ENCODE measurements around the gene IDUA. TPM values are rescaled to one million over a fixed set of nuclear protein-coding genes. Genes with fewer than 3 reads are reported as not detected.
A peak's percentile ranks its signal among the peaks of the same experiment; 100 is the strongest.
"Not testable (repeated sequence)": the region's sequence is repeated elsewhere in the genome, so short reads cannot be mapped to it uniquely, and the experiment has no call there.

Gene IDUA
- polyA plus RNA-seq (2013), result 2.0 and 2.2 TPM in 2 replicates

DNA sequence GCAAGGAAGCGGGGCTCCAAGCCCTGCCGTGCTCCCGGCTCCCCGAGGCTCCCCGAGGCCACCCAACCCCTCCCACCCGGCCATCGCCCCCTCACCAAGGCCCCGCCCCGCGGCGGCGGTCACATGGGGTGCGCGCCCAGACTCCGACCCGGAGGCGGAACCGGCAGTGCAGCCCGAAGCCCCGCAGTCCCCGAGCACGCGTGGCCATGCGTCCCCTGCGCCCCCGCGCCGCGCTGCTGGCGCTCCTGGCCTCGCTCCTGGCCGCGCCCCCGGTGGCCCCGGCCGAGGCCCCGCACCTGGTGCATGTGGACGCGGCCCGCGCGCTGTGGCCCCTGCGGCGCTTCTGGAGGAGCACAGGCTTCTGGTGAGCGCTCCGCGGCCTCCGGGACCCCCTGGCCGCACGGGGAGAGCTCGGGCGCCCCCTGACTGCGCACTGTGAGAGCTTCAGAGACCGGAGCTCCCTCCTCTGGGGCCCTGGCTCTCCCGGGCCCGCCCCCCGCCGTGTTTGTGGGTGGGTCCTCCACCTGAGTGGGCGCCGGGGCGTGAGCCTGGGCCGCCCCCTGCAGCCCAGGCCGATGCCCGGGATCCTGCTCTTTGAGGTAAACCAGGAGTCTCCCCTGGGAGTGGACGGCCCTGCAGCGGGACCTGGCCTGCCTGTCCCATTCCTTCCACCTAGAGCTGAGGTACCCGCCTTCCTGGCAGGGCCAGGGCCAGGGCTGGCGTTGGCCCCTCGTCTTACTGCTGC, at the start of gene IDUA:
IDUA (plus strand) TSS at position 166 of the 745 bp plus-strand sequence; CDS start at position 207, 41 bp downstream.
- Histone ChIP-seq H4K91ac (ENCODE audit: low read depth, low read length) (peak within 1 kb of the TSS; percentile 64), H4K12ac (ENCODE audit: low read depth, low read length) (peak within 1 kb of the TSS; percentile 70), H2AK5ac (ENCODE audit: low read length) (no peak within 1 kb of the TSS), H3K4me2 (ENCODE audit: low read length) (peak within 1 kb of the TSS; percentile 89), H3K18ac (ENCODE audit: low read length) (peak within 1 kb of the TSS; percentile 86), H3K79me2 (ENCODE audit: control insufficient read depth, insufficient read depth, low read length, poor library complexity) (no peaks in the 10 kb centered on the region), H3K27ac (ENCODE audit: low read depth, low read length) (no peak within 1 kb of the TSS), H3K27me3 (ENCODE audit: insufficient read depth, low read length) (no peaks in the 10 kb centered on the region), H3K23ac (ENCODE audit: low read length) (no peak within 1 kb of the TSS), H3K4me1 (ENCODE audit: control insufficient read depth in 1 of 2, insufficient read depth in 2 of 2, low read length in 2 of 2) (peaks cover 0 to 4% of the 10 kb centered on the region in 2 experiments), H2BK12ac (ENCODE audit: low read length) (no peak within 1 kb of the TSS), H3K79me1 (ENCODE audit: low read length) (no peaks in the 10 kb centered on the region), H3K9ac (ENCODE audit: low read length) (peak within 1 kb of the TSS; percentile 25), H4K8ac (ENCODE audit: low read depth, low read length) (peak within 1 kb of the TSS; percentile 86), H3K9me3 (ENCODE audit: insufficient read depth, low read depth, low read length) (no peaks in the 10 kb centered on the region), H3K14ac (ENCODE audit: low read length) (peak within 1 kb of the TSS; percentile 76), H3K4ac (ENCODE audit: low read depth, low read length) (no peak within 1 kb of the TSS), H3K4me3 (ENCODE audit: low read depth, low read length) (peak within 1 kb of the TSS; percentile 79), H2AFZ (ENCODE audit: insufficient read depth, low read length, poor library complexity) (peak within 1 kb of the TSS; percentile 88), H2BK120ac (ENCODE audit: insufficient read depth, low read length, poor library complexity) (peak within 1 kb of the TSS; percentile 28), H3K36me3 (ENCODE audit: control insufficient read depth in 1 of 2, insufficient read depth in 2 of 2, low read length in 2 of 2) (no peaks in the 10 kb centered on the region), H2BK5ac (ENCODE audit: low read depth, low read length, poor library complexity) (no peak within 1 kb of the TSS)
- peak in 1 of 2 donors; percentile 29 for DNase-seq
- no CpG with 5 or more reads among the region's 69 CpGs for WGBS (ENCODE audit: extremely low coverage, insufficient coverage, insufficient read length)

GRCh38 chr4:939508-939907, 47.3 kb upstream of the IDUA start:
- not testable (repeated sequence) for H3K18ac ChIP-seq (ENCODE audit: low read length); H4K12ac ChIP-seq (ENCODE audit: low read depth, low read length); H2BK12ac ChIP-seq (ENCODE audit: low read length); H2AFZ ChIP-seq (ENCODE audit: insufficient read depth, low read length, poor library complexity); H4K8ac ChIP-seq (ENCODE audit: low read depth, low read length); H3K27me3 ChIP-seq (ENCODE audit: insufficient read depth, low read length); H3K36me3 ChIP-seq (ENCODE audit: control insufficient read depth in 1 of 2, insufficient read depth in 2 of 2, low read length in 2 of 2); H3K23ac ChIP-seq (ENCODE audit: low read length); H3K14ac ChIP-seq (ENCODE audit: low read length); H2AK5ac ChIP-seq (ENCODE audit: low read length); H3K9ac ChIP-seq (ENCODE audit: low read length); H4K91ac ChIP-seq (ENCODE audit: low read depth, low read length); H2BK5ac ChIP-seq (ENCODE audit: low read depth, low read length, poor library complexity); H3K9me3 ChIP-seq (ENCODE audit: insufficient read depth, low read depth, low read length); H3K4me1 ChIP-seq (ENCODE audit: control insufficient read depth in 1 of 2, insufficient read depth in 2 of 2, low read length in 2 of 2); H3K79me1 ChIP-seq (ENCODE audit: low read length); DNase-seq; H3K4me3 ChIP-seq (ENCODE audit: low read depth, low read length); H3K79me2 ChIP-seq (ENCODE audit: control insufficient read depth, insufficient read depth, low read length, poor library complexity); H3K4ac ChIP-seq (ENCODE audit: low read depth, low read length); H2BK120ac ChIP-seq (ENCODE audit: insufficient read depth, low read length, poor library complexity); H3K27ac ChIP-seq (ENCODE audit: low read depth, low read length); H3K4me2 ChIP-seq (ENCODE audit: low read length)
- WGBS (ENCODE audit: extremely low coverage, insufficient coverage, insufficient read length), result no CpG with 5 or more reads among the region's 4 CpGs

- Histone ChIP-seq H4K12ac (ENCODE audit: low read depth, low read length) (no peak overlapping the region), H2BK12ac (ENCODE audit: low read length) (no peak overlapping the region), H3K14ac (ENCODE audit: low read length) (no peak overlapping the region), H4K8ac (ENCODE audit: low read depth, low read length) (no peak overlapping the region), H3K4me3 (ENCODE audit: low read depth, low read length) (no peak overlapping the region), H2BK5ac (ENCODE audit: low read depth, low read length, poor library complexity) (no peak overlapping the region), H3K79me1 (ENCODE audit: low read length) (no peaks in the 10 kb centered on the region), H2AK5ac (ENCODE audit: low read length) (no peak overlapping the region), H3K4me1 (ENCODE audit: control insufficient read depth in 1 of 2, insufficient read depth in 2 of 2, low read length in 2 of 2) (peaks cover 0 to 3% of the 10 kb centered on the region in 2 experiments), H2AFZ (ENCODE audit: insufficient read depth, low read length, poor library complexity) (no peak overlapping the region), H3K79me2 (ENCODE audit: control insufficient read depth, insufficient read depth, low read length, poor library complexity) (no peaks in the 10 kb centered on the region), H3K4me2 (ENCODE audit: low read length) (no peak overlapping the region), H4K91ac (ENCODE audit: low read depth, low read length) (no peak overlapping the region), H3K9ac (ENCODE audit: low read length) (no peak overlapping the region), H3K18ac (ENCODE audit: low read length) (no peak overlapping the region), H3K27ac (ENCODE audit: low read depth, low read length) (no peak overlapping the region), H3K9me3 (ENCODE audit: insufficient read depth, low read depth, low read length) (no peaks in the 10 kb centered on the region), H3K4ac (ENCODE audit: low read depth, low read length) (no peak overlapping the region), H3K36me3 (ENCODE audit: control insufficient read depth in 1 of 2, insufficient read depth in 2 of 2, low read length in 2 of 2) (no peaks in the 10 kb centered on the region), H2BK120ac (ENCODE audit: insufficient read depth, low read length, poor library complexity) (no peak overlapping the region), H3K23ac (ENCODE audit: low read length) (no peak overlapping the region), H3K27me3 (ENCODE audit: insufficient read depth, low read length) (peaks cover 2% of the 10 kb centered on the region)
- no CpG with 5 or more reads among the region's 28 CpGs for WGBS (ENCODE audit: extremely low coverage, insufficient coverage, insufficient read length)
- no peak for DNase-seq
Measured at GRCh38 chr4:945274-946102, 41.4 kb upstream of the IDUA start.

DNA sequence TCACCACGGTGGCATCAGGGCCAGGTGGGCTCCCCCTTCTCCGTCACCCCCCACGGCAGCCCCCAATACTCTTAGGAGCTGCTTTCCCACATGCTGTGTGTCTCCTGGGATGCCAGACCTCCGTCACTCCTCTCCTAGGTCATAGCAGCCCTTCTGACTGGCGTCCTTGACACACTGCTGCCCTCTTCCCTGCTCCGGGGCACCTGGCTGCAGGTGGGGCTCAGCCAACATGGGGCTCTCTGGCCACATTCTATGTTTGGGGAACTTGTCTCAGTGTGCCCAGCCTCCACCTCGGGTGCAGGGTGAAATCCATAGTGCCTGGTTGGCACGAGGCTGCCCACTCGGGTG, 40.8 kb upstream of the IDUA start:
- Histone ChIP-seq H3K4me3 (ENCODE audit: low read depth, low read length) (no peak overlapping the region), H3K4me2 (ENCODE audit: low read length) (no peak overlapping the region), H3K79me1 (ENCODE audit: low read length) (no peaks in the 10 kb centered on the region), H3K9me3 (ENCODE audit: insufficient read depth, low read depth, low read length) (no peaks in the 10 kb centered on the region), H2AK5ac (ENCODE audit: low read length) (no peak overlapping the region), H3K4ac (ENCODE audit: low read depth, low read length) (no peak overlapping the region), H3K23ac (ENCODE audit: low read length) (no peak overlapping the region), H2AFZ (ENCODE audit: insufficient read depth, low read length, poor library complexity) (no peak overlapping the region), H3K79me2 (ENCODE audit: control insufficient read depth, insufficient read depth, low read length, poor library complexity) (no peaks in the 10 kb centered on the region), H4K12ac (ENCODE audit: low read depth, low read length) (no peak overlapping the region), H3K18ac (ENCODE audit: low read length) (no peak overlapping the region), H2BK5ac (ENCODE audit: low read depth, low read length, poor library complexity) (no peak overlapping the region), H3K14ac (ENCODE audit: low read length) (no peak overlapping the region), H3K9ac (ENCODE audit: low read length) (no peak overlapping the region), H3K27me3 (ENCODE audit: insufficient read depth, low read length) (peaks cover 2% of the 10 kb centered on the region), H4K8ac (ENCODE audit: low read depth, low read length) (no peak overlapping the region), H3K36me3 (ENCODE audit: control insufficient read depth in 1 of 2, insufficient read depth in 2 of 2, low read length in 2 of 2) (no peaks in the 10 kb centered on the region), H4K91ac (ENCODE audit: low read depth, low read length) (no peak overlapping the region), H3K27ac (ENCODE audit: low read depth, low read length) (no peak overlapping the region), H2BK120ac (ENCODE audit: insufficient read depth, low read length, poor library complexity) (no peak overlapping the region), H3K4me1 (ENCODE audit: control insufficient read depth in 1 of 2, insufficient read depth in 2 of 2, low read length in 2 of 2) (peaks cover 0 to 4% of the 10 kb centered on the region in 2 experiments), H2BK12ac (ENCODE audit: low read length) (no peak overlapping the region)
- no peak for DNase-seq
- no CpG with 5 or more reads among the region's 9 CpGs for WGBS (ENCODE audit: extremely low coverage, insufficient coverage, insufficient read length)

Measured in trophoblast cell (in vitro differentiated cells and primary cell).